Pancreas (tissue), 10 donors: ENCODE results near the gene RPTOR. TPM values are rescaled to one million over a fixed set of nuclear protein-coding genes. Genes with fewer than 3 reads are reported as not detected.

Source experiments
- ATAC-seq, 4 donors: fragments of 200-7000 bp; cut with Tn5 transposase; one replicate each; pipeline versions ENCODE4 v1.8.0 to v1.9.1; 2020; ENCODE audit warnings: mild to moderate bottlenecking in 4 of 4, moderate library complexity in 4 of 4
- DNase-seq, 6 donors: peaks; one replicate each; pipeline ENCODE4 v3.0.0-alpha.2; 2020
- FAIRE-seq: peaks from 2 replicates; lab custom pipeline; 2012; peaks lifted over from hg19 to GRCh38; lab: Jason Lieb, UNC
- H3K27ac ChIP-seq, 4 donors: fragments of 200-600 bp; sonication (generic); 1 replicate in 3 of 4; 2 replicates in 1 of 4; pipeline versions ENCODE4 v1.5.0 to v1.8.0; 2020
- H3K27me3 ChIP-seq, 4 donors: fragments of 200-600 bp; one replicate each; pipeline ENCODE4 v1.8.0; 2021
- H3K36me3 ChIP-seq, 3 donors: fragments of 200-600 bp; sonication (generic) in 1 of 3; one replicate each; pipeline versions ENCODE4 v1.5.0 to v1.8.0; 2020 to 2021
- H3K4me1 ChIP-seq, 3 donors: fragments of 200-600 bp; one replicate each; pipeline ENCODE4 v1.8.0; 2021
- H3K4me3 ChIP-seq, 4 donors: fragments of 200-600 bp; sonication (generic) in 2 of 4; one replicate each; pipeline versions ENCODE4 v1.5.0 to v1.8.0; 2020 to 2021
- H3K9me3 ChIP-seq, 4 donors: fragments of 200-600 bp; one replicate each; pipeline ENCODE4 v1.8.0; 2021
- whole genome bisulfite sequencing, 2 donors: extraction: QIAGEN DNeasy Blood & Tissue Kit; methylation state at CpG; one replicate each; pipeline ENCODE4 v1.1.7; 2013; 5-methylcytosine and 5-hydroxymethylcytosine counted together
- intact Hi-C, 3 donors: fragments of 100-400 bp; cut with DNase I; formaldehyde crosslinking; loops; one replicate each; pipeline versions ENCODE4 v1.11.1 to v1.14.2; 2022
- polyA plus RNA-seq, 2 donors: library from polyadenylated mRNA; stranded (reverse); fragments of 200-250 nt; gene quantifications; one replicate each; pipeline ENCODE4 v1.2.3, GENCODE V29; 2013
- total RNA-seq, 6 donors: library from RNA; stranded (reverse); fragmentation: NEBNext Ultra II Directional in 4 of 6; extraction: Animal tissue kit (Norgen Biotek cat#: 25700) in 4 of 6; gene quantifications; one replicate each; pipeline versions ENCODE4 v1.2.1 to v1.2.4, GENCODE V29; 2021 to 2023
- TF ChIP-seq, protein P1 (sequence below), 4 donors: fragments of 200-600 bp; sonication (generic) in 3 of 4; IDR thresholded peaks; one replicate each; pipeline versions ENCODE4 v1.5.0 to v1.8.0; 2021; ENCODE audit warnings: antibody characterized with exemption in 4 of 4
- donor health status: healthy with polysubstance abuse.
- donor health status: DM: no; HTN: no; CAD: no; lungs with moderate emphysema.
- donor health status: DM: no; HTN: no; CAD: no.
- donor health status: control.
- donor health status: control.
- donor health status: Bipolar disorder and iron deficiency.
- donor health status: DM: yes; HTN: yes; CAD: no.
- donor health status: DM: no; HTN: no; CAD: no.
- donor health status: DM: no; HTN: no; CAD: no.
- donor health status: DM: yes; HTN: yes; CAD: no.

Gene RPTOR
- total and polyA plus RNA-seq, 8 donors, result 5.0 to 18.9 (median 13.2) TPM

DNA sequence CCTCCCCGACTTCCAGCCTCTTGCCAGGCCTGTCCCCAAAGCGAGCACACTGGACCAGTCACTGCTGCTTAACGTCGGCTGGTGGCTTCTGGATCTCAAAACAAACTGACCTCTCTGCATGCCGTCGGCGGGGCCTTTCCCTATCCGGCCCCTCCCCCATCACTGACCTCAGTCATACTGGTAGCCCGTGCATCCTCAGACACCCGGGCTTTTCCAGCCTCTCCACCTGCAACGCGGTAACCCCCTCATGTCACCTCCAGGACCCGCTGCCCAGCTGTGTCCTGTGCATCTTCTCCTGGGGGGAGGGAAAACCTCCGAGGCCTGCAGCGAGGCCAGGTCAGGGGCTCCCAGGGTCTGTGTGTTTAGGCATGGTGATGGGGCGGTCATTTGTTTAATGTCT lies 308.4 kb downstream of the RPTOR start:
- Histone ChIP-seq H3K27me3 (no peaks in the 10 kb centered on the region), H3K36me3 (peaks cover 0 to 7% (median 0%) of the 10 kb centered on the region in 3 donors)
- intact Hi-C loops, result no loop called here

DNA sequence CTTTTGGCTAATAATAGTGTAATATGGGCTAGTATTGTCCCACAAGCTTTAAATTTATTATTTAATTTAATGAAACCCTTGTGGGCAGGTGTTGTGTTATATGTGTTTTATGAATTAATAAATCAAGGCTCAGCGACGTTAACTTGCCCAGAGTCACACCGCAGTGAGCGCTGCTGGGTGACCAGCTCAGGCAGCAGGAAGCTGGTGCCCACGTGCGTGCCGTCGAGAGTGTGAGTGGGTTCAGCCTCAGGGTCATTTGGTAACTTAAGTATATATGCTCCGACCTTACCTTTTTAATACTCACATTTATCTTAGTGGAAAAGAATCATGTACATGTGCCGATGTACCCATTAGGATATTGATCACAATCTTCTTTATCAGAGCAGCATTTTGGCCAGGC lies 309.6 kb downstream of the RPTOR start:
- no peaks in the 10 kb centered on the region for H3K9me3 ChIP-seq
- FAIRE-seq (no peak), DNase-seq (peak in 1 of 6 donors; percentile 20), ATAC-seq (no peak)
- intact Hi-C loops, result no loop called here
- no peak overlapping the region for H3K4me3 ChIP-seq
- H3K36me3 ChIP-seq, result peaks cover 0 to 7% (median 0%) of the 10 kb centered on the region in 3 donors
- WGBS, 2 donors, result 95 to 97% methylated on average over 10 of the region's 10 CpGs
- no peaks in the 10 kb centered on the region for H3K27me3 ChIP-seq
- H3K27ac ChIP-seq, result no peak overlapping the region
- TF ChIP-seq, protein P1, sequence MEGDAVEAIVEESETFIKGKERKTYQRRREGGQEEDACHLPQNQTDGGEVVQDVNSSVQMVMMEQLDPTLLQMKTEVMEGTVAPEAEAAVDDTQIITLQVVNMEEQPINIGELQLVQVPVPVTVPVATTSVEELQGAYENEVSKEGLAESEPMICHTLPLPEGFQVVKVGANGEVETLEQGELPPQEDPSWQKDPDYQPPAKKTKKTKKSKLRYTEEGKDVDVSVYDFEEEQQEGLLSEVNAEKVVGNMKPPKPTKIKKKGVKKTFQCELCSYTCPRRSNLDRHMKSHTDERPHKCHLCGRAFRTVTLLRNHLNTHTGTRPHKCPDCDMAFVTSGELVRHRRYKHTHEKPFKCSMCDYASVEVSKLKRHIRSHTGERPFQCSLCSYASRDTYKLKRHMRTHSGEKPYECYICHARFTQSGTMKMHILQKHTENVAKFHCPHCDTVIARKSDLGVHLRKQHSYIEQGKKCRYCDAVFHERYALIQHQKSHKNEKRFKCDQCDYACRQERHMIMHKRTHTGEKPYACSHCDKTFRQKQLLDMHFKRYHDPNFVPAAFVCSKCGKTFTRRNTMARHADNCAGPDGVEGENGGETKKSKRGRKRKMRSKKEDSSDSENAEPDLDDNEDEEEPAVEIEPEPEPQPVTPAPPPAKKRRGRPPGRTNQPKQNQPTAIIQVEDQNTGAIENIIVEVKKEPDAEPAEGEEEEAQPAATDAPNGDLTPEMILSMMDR (IDR thresholded peaks at IDR 0.05), result no peak
- peaks cover 0 to 7% (median 3%) of the 10 kb centered on the region in 3 donors for H3K4me1 ChIP-seq

More for the DNA sequence above, 308.4 kb downstream of the RPTOR start:
- ATAC-seq (no peak), DNase-seq (peak in 1 of 6 donors; percentile 21), FAIRE-seq (no peak)
- no peak overlapping the region for H3K27ac ChIP-seq
- H3K4me1 ChIP-seq, result peaks cover 0 to 7% (median 3%) of the 10 kb centered on the region in 3 donors
- WGBS, 2 donors, result 78 to 80% methylated on average over 16 of the region's 16 CpGs
- TF ChIP-seq, protein P1 (IDR thresholded peaks at IDR 0.05), result no peak
- no peaks in the 10 kb centered on the region for H3K9me3 ChIP-seq
- H3K4me3 ChIP-seq, result no peak overlapping the region

DNA sequence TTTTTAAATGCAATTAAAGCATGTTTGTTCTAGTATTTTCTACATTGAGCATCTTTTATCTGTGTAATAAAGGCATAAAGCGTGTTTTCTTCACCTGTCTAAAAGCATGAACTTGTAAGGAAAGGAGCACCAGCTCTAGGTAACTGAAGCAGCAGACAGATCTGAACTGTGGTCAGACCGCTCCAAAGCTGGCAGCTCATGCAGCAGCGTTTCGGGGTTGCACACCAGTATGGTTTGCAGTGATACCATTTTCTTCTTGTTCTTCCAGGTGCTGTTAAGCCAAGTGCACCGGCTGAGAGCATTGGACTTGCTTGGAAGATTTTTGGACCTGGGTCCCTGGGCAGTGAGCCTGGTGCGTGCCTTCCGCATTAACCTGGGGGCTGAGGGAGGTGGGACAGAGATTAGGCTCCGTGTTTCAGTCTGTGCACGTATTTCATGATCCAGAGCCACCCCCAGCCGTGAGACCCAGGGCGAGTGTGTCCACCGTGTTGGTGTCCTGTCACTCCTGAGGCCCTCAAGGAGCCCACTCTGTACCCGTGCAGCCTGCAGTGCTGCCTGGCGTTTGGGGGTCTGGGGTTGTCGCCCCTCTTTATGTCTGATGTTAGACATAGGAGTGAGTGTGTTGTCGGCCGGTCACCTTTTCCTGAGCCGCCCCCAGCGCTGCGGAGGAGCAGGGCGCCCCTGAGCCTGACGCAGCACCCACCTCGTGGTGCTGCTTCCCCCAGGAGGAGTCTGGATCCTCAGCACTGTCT lies 310.7 kb downstream of the RPTOR start:
- intact Hi-C loops, result no loop called here
- Histone ChIP-seq H3K27me3 (no peaks in the 10 kb centered on the region), H3K9me3 (no peaks in the 10 kb centered on the region), H3K4me1 (peaks cover 0 to 7% (median 3%) of the 10 kb centered on the region in 3 donors), H3K4me3 (no peak overlapping the region), H3K27ac (no peak overlapping the region), H3K36me3 (peaks cover 0 to 7% (median 0%) of the 10 kb centered on the region in 3 donors)
- WGBS, 2 donors, result 88 to 95% methylated on average over 23 of the region's 23 CpGs
- peak in 1 of 6 donors; percentile 44 for DNase-seq
- no peak for FAIRE-seq
- TF ChIP-seq, protein P1 (IDR thresholded peaks at IDR 0.05), result no peak
- ATAC-seq, result no peak

DNA sequence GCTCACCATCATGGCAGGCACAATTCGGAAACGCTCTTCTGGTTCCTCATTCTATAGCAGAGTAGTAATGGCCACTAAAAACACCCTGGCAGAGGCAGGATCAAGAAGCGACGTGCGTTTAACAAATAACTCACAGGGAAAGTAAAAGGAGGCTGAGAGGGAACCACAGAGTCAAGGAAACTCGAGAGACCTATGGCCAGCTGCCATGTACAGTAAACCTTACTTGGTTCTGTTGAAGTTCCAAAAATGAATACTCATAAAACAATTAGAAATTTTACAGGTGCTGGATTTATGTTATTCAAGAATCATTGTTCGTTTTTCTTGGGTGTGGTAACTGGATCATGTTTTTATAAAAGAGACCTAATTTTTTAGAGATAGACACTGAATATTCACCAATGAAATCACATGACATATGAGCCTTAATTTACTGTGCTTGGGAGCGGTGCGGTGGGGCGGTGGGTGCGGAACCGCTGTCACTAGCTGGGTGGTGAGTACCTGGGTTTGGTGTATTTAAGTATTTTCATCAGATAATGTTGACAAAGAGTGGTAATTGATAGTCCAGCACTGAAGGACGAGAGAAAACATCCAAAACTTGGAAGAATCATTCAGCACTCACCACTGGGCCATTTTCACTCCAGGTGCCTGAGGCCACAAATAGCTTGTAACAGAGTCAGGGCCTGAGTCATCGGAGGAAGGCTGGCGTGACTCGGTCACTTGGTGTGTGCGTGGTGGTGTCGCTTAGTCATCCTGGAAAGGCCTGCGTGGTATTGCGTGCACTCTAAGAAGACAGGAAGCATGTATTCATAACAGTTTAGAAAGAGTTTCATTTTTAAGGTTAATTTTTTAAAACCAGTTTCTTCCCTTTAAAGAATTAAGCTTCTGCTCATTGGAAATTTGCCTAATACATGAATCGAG lies 311.6 kb downstream of the RPTOR start:
- Histone ChIP-seq H3K9me3 (no peaks in the 10 kb centered on the region), H3K4me1 (peaks cover 0 to 7% (median 3%) of the 10 kb centered on the region in 3 donors), H3K27me3 (no peaks in the 10 kb centered on the region), H3K27ac (no peak overlapping the region), H3K4me3 (no peak overlapping the region), H3K36me3 (peaks cover 0 to 7% (median 0%) of the 10 kb centered on the region in 3 donors)
- TF ChIP-seq, protein P1 (IDR thresholded peaks at IDR 0.05), result no peak
- 86 to 90% methylated on average over 21 of the region's 21 CpGs for WGBS, 2 donors
- ATAC-seq (peak in 2 of 4 donors; percentile 46 to 57), FAIRE-seq (no peak), DNase-seq (peak in 1 of 6 donors; percentile 48)
- intact Hi-C loops, result no loop called here
